Peyer's patch (tissue), 4 donors: Measurements from ENCODE around the gene MORC1.

Experiments
- CTCF ChIP-seq, 6 experiments: fragments of 450-650 bp in 4 of 6; fragments of 200-600 bp in 2 of 6; sonication (generic) in 1 of 6; IDR thresholded peaks; one replicate each; pipeline ENCODE4 v1.5.1; 2017 to 2019; ENCODE audit warnings: antibody characterized with exemption in 6 of 6, mild to moderate bottlenecking in 3 of 6, moderate library complexity in 1 of 6
- POLR2A ChIP-seq, 2 donors: fragments of 450-650 bp; IDR thresholded peaks; one replicate each; pipeline ENCODE4 v1.5.1; 2017; ENCODE audit warnings: antibody characterized with exemption in 2 of 2, mild to moderate bottlenecking in 2 of 2, moderate library complexity in 2 of 2

GRCh38 chr3:109116031-109116430 lies 1.9 kb downstream of the MORC1 start:
- TF ChIP-seq CTCF (IDR thresholded peaks at IDR 0.05) (no peak), POLR2A (IDR thresholded peaks at IDR 0.05) (no peak)
